GM04503 (cell line): ENCODE measurements around the gene SMARCA2.

ENCODE experiments used
- DNase-seq: peaks from one replicate; pipeline ENCODE4 v3.0.0-alpha.2; 2012; ENCODE audit warnings: low read depth

SMARCA2 gene

DNA sequence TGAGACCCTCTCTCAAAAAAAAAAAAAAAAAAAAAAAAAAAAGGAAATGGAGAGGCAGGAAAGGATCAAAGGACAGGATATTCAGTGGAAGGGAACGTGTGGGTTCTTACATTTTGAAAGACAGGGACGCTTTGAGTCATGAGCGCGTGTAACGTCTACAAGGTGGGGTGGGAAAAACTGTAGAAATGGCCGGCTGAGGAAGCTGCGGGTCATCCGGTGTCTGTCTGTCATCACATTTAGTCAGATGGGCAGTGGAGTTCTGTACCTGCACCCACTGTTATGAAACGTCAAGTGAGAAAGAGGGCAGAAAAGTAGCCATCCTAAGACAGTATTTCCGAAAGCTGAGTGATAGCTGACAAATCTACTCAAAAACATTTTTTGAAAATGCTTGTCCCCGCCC, 159.8 kb downstream of the SMARCA2 start:
- no peak for DNase-seq

DNA sequence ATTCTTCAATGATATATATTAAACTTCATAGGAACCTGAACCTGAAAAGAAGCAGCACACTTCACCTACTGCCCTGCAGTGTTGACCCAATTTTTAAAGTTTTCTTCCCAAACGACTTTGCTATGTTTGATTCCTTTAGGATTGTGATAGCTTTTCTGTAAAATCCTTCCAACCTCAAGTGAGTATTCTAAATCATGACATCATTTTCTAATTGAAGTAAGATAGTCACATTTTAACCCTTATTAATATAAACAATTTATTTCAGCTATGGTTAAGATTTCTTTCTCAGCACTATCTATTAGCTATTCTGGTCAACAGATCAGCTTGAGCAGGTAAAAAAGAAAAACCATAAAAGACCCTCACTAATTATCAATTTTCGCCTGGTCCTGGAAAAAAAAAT, 162.0 kb downstream of the SMARCA2 start:
- DNase-seq = no peak

DNA sequence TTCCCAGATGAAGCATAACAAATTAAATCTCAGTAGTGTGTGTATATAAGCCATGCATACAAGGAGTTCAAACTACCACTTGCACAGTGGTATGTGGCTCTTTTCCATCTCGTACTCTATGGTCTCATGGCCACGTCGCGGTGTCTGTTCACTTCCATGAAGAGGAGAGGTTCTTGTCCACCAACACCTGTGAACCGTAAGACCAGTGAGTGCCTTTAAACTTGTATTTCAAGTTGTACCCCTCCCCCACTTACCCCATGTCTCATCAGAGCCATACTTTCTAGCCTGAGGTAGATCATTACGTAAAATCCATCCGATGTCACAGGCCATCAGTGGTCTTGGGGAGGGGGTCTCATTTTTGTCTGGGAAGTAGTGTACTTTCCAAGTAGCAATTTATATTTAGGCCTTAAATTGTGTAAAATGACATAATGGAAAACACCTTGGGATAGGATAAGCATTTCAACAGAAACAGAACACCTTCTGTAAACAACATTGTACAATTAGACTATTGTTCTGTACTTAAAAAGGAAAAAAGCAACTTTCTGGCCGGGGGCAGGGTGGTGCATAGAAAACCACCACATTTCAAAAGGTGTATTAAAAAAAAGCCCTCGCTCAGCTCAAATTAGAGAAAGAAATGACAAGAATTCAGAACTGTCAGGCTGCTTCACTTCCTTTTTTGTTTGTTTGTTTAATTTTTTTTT, 163.0 kb downstream of the SMARCA2 start:
- DNase-seq = no peak

DNA sequence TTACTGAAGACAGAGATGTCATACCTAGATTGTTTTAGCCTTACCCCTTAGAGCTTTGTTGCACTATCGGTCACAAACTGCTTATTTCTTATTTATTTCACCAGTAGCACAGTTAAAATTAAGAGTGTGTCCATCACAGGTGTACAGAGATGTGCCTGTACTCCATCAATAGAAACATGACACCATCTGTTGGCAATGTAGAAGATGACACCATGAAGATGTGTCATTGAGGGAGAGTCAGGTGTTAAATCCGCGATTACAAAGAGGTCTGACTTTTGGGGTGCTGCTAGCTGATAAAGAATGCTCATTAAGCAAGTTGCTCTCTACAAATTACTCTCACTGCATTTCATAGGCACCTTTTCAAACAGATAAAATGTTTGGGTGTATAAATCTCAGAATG, 164.4 kb downstream of the SMARCA2 start:
- DNase-seq = no peak

DNA sequence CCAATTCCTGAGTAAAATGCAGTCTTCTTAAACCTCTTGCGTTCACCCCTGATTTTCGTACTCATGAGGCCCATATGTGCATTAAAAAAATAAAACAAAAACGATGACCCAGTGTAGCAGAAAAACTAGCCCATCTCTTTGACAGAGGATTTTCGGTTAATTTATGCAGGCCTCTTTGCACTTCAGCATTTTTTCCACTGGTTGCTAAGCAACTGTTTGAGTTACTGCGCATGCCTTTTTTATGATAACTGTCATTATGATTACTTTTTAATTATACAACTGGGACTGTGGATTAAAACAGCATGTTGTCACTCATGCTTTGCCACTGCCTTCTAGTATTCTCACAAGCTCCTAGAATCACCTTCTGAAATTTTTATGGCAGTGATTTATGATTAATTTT, 165.0 kb downstream of the SMARCA2 start:
- peak; percentile 3 for DNase-seq

DNA sequence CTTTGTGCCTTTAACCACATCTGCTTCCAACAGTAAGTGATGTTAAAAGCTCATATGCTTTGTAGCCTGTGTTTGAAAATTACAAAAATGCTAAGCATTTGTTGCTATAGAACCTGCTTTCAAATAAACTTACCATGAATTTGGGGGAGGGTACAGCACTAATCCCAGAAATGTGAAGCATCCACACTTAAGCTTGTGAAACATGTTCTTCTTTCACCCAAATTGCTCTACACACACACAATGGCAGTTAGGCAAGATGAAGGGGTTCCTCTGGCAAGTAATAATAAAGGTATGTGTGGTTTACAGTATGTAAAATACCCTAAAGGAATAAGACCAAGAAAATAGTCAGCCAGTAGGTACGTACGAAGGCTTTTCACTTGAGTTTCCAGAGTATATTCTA, 165.6 kb downstream of the SMARCA2 start:
- DNase-seq = peak; percentile 15

DNA sequence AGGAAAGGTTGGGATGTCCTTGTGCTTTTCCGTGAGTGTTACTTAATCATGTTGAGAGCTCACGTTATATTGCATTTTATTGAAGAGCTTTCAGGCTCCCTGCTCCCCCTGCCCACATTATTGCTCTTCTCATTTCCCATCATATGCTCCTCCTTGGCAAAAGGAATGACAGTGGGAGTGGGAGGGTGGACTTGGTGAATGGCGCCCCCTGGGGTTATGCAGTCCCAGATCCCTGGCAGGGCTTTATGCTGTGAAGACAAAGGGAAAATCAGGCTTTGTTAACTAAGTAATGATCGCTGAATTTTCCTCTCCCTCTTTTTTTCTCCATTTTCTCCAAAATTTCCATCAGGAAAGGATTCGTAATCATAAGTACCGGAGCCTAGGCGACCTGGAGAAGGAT, 166.6 kb downstream of the SMARCA2 start:
- no peak for DNase-seq

DNA sequence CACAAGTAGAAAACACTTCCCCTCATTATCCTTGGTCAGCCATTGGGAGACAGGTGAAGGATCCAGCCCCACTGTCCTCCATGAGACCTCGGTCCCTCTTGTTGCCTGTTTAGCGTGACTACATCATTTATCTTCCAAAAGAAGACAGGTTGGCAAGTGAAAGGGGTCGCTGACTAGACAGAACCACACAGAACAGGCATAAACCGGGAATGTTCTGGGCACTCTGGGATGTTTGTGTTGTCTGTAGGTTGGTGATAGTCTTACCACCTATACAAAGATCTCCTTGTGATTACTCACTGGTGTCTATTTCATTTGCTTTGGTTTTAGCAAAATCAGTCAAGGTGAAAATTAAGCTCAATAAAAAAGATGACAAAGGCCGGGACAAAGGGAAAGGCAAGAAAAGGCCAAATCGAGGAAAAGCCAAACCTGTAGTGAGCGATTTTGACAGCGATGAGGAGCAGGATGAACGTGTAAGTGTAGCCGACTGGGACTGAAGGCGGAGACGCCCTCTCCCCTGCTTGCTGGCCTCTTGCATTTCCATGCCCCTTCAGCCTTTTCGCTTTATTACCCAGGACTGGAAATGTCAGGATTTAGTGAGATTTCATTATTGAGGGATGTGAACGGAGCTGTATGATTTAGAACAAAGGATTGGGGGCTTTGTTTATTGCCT, 175.9 kb downstream of the SMARCA2 start:
- DNase-seq = no peak

DNA sequence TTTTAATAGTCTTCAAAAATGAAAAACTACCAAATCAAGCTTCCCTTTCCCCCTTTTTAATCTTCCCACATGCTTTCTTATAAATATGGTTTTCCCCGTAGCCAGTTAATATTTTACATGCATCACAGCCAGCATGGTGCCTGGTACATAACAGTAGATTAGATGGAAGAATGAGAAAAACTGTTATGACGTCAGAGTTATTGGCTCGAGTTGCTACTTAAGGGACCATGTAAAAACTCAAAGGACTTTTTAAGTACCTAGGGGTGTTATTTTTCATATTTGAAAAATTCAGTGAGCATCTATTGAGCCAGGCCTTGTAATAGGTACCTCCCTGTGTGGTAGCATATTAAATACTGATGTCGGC, 176.4 kb downstream of the SMARCA2 start:
- no peak for DNase-seq

DNA sequence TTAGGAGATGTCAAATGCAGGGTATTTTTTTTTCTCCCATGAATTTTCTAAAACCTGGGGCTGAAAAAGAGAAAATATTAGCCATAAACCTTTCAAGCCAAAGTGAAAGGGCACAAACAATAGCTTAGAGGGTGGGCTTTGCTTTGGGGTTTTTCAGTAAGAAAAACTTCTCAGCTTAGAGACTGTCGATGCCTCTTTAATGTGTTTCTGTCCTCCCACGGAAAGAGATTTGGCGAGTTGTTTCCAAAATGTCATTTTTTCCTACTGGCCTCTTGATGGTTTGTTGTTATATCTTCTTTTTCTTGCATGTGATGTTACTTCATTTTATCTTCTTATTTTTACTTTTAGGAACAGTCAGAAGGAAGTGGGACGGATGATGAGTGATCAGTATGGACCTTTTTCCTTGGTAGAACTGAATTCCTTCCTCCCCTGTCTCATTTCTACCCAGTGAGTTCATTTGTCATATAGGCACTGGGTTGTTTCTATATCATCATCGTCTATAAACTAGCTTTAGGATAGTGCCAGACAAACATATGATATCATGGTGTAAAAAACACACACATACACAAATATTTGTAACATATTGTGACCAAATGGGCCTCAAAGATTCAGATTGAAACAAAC, 177.3 kb downstream of the SMARCA2 start:
- DNase-seq = no peak

DNA sequence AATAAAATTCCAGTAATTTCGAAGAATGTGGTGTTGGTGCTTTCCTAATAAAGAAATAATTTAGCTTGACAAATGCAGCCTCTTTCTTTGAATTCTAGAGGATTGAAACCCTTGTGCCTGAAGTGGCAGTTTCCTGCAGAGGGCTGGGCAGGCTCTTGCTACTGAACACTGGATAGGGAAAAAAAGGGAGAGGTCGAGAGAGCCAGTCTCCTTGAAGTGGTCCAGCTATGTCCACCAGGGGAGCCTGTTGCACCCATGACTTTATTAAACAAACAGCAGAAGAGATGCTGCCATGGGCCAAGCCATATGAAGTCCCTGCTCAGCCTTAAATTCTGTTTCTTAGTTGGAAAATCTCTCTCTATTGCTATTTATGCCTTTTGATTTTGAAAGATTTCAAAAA, 178.4 kb downstream of the SMARCA2 start:
- no peak for DNase-seq

DNA sequence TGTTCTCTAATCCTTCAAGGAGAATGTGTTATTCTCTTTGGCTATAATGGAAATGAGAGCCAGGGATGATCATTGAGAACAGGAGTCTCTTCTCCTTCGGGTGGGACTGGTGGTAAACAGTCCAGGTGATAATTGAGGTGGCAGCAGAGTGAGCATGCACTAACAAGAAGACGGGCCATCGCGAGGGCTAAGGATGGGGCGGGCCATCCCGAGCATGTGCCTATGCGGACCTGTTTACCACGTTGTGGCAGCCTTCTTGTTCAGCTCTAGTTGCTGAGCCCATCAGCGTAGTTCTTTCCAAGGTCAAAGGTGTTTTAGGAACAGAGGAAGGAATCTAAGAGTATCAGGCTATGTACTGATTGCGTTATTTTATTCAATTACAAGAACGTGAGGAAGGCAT, 180.1 kb downstream of the SMARCA2 start:
- DNase-seq = no peak

DNA sequence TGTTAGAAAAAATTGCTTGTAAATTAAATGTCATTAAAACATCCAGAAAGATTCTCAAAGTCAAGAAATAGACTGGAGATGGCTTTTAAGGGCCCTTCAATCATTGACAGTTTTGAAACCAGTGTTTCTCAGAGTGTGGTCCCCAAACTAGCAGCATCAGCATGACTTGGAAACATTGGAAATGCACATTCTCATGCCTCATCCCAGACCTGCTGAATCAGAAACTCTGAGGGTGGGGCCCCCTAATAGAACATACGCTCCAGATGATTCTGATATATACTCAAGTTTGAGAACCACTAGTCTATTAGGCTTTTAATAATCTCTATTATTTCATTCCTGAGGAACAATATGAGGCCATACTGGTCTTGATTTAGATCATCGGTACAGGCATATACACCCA, 181.6 kb downstream of the SMARCA2 start:
- DNase-seq = no peak

DNA sequence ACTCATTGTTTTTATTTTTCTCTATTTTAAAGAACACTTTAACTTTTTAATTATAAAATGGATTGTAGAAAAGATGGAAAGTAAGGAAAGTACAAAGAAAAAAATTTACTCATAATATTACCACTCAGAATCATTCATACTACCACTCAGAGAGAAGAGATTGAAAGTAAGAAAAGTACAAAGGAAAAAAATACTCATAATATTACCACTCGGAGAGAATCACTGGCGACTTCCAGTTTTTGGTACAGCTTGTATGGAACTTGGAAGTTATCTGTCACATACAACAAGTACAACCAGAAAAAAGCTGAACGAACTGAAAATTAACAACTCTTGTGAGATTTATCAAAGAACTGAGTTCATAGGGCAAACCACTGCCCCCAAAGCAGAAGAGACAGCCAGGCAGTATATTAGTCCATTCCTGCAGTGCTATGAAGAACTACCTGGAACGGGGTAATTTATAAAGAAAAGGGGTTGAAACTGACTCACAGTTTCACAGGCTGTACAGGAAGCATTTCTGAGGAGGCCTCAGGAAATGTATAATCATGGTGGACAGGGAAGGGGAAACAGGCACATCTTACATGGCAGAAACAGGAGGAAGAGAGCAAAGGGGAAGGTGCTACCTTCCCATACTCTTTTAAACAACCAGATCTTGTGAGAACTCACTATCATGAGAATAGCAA, 183.9 kb downstream of the SMARCA2 start:
- DNase-seq = no peak

DNA sequence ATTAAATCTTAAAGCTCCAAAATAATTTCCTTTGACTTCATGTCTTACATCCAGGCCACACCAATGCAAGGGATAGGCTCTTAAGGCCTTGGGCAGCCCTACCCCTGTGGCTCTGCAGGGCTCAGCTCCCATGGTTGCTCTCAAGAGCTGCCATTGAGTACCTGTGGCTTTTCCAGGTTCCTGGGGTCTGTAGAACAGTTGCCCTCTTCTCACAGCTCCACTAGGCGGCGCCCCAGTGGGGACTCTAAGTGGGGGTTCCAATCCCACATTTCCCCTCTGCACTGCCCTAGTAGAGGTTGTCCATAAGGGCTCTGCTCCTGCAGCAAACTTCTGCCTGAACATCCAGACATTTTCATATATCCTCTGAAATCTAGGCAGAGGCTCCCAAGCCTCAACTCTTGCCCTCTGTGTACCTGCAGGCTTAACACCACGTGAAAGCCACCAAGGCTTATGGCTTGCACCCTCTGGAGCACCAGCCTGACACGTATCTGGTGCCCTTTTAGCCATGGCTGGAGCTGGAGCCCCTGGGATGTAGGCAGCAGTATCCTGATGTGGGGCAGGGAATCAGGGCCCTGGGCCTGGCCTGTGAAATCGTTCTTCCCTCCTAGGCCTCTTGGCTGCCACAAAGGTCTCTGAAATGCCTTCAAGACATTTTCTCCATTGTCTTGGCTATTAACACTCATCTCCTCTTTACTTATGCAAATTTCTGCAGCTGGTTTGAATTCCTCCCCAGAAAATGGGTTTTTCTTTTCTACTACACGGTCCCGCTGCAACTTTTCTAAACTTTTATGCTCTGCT, 185.1 kb downstream of the SMARCA2 start:
- no peak for DNase-seq

DNA sequence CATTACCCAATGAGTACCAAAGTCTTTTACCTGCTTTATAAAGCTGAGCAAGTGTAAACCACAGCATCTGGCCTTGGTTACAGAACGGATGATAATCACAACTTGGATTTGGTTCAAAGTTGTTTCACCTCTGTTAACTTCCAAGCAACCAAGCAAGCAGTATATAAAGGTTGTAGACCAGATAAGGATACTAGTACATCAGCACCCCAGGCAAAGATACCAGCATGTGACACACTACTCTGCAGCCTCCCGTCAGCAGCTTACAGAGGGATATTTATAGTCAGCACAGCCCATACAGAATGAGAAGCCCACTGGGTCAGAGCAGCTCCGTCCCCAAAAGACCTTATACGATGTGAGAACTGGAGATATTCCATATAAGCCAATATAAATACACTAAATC, 193.3 kb downstream of the SMARCA2 start:
- no peak for DNase-seq

DNA sequence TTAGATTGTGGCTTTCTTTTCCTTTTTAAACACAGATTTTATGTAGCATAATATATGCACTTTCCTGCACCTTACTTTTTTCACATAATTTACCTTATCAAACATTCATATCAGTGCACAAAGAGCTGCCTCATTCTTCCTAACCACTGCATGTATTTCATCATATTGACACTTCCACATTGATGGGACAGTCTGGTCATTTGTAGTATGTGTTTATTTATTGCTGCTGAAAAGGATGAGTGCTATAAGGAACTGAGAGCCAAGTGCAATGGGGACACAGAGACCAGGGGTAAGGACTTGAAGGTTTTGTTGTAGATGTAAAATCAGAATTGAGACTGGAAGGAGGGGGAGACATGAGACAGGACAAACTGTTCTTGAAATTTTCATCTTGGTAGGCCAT, 193.8 kb downstream of the SMARCA2 start:
- DNase-seq = no peak

DNA sequence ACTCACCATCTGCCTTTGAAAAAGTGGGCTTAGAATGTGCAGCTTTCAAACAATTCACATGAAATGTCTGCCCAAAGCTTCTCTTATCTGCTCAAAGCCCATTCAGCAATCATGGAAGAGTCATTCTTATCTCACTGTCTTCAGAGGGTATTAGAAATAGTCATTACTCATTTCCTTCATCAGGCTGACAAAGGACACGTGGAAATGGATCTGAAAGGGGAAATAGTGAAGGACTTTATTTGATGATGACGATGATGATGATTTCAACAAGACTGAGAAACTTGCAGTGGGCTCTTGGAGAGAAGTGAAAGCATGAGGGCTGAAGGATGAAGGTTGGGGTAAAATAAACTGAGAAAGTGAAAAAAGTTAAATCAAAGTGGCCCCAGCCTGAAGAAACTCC, 194.3 kb downstream of the SMARCA2 start:
- no peak for DNase-seq

DNA sequence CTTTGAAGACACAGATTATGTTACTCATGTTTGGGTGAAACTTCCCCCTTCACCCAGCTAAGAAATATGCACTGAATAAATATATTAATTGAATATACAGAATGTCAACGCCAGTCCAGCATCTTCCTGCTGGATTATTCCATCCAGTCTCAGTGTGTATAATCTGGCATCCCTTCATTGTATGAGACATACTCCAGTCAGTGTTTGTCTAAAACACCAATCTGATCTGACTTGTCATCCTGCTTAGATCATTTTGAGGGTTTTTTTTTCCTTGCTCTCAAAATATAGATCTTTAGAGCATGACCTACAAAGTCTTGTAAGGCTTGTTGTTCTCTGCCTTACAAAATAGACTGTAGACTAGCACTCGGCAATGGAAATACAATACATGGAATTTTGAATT, 195.1 kb downstream of the SMARCA2 start:
- no peak for DNase-seq

DNA sequence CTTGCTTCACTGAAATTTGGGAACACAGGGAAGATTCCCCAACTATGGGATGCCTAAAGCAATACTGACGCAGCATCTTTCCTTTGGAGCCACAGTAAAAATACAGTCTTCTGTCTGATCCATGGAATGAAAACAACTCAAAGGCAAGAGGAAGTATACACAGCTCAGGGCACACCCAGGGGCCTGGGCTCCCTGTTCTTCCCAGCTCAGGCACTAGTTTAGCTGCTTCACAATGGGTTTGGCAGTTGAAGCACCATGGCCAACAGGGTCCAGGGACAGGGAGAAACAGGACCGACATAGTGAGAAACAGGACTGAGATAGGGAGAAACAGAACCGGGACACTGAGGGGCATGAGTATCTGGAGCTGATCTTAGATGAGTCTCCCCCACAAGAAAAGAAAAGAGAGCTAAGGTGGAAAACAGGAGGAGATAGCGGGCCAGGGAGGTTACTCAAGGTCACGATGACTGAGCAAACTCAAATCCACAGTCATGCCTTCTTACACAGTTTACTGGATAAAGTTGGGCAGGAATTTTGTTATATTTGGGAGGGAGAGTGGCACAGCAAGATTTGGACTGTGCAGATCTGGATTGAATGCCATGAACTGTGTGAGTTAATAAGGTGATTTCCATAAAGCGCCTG, 198.8 kb downstream of the SMARCA2 start:
- DNase-seq = no peak

DNA sequence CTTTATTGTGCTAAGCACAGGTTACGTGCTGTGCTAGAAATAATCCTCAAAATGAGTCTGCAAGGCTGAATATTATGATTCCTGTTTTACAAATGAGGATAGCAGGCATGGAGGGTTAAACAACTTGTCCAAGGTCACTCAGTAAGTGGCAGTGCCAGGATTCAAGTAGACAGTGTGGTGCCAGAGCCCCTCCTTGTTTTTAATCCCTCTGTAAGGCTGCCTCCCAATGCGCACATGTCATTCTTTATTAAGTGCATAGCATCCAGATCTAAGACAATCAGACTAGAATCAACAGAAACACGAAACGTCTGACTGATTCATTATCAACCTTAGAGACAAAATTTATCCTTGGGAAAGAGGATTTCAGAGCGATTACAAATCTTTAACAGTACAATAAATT, 199.6 kb downstream of the SMARCA2 start:
- DNase-seq = no peak

DNA sequence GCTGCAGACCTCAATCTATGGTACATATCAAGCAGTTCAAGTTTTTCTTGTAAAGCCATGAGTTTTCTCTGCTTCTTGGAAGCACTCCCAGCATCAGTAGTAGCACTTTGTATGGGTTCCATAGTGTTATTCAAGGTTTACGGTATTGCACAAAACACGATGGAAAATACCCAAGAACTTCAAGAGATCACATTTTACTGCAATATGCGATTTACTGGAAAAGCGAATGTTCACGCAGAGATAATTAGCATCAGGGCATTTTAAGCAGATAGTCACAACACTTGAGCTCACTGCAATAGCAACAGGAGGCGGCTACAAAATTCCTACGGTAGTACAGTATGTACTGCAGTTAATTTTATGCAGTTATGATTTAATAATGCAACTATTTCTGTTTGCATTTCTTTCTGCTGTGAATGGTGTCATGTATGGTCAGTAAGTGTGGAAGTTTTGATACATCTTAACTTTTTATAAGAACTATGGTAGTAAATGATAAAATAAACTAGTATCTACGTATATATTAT, 200.8 kb downstream of the SMARCA2 start:
- no peak for DNase-seq
